PC-3 (cell line): Measurements from ENCODE around the gene ZNF792. TPM values are rescaled to one million over a fixed set of nuclear protein-coding genes. Genes with fewer than 3 reads are reported as not detected.
A peak's percentile ranks its signal among the peaks of the same experiment; 100 is the strongest.

Experiments used
- ATAC-seq: fragments of 200-7000 bp; cut with Tn5 transposase; 2 replicates; pipeline ENCODE4 v1.9.1; 2020; ENCODE audit warnings: mild to moderate bottlenecking, moderate library complexity
- BruUV-seq: library from RNA; stranded (reverse); fragments of 400-500 nt; replicated peaks from 2 replicates; lab custom pipeline; 2021; lab: Mats Ljungman, UMichigan
- CTCF ChIA-PET: fragments of 300-600 bp; sonication (Branson Sonifier 250); formaldehyde crosslinking; loops from one replicate; lab custom pipeline; 2022; ENCODE audit warnings: antibody characterized with exemption; lab: Charles Lee
- POLR2A ChIA-PET: fragments of 300-600 bp; sonication (Branson Sonifier 250); formaldehyde crosslinking; loops from one replicate; lab custom pipeline; 2022; ENCODE audit warnings: antibody characterized with exemption; ENCODE audit not compliant: unreplicated experiment; lab: Charles Lee
- DNase-seq: peaks from one replicate; pipeline ENCODE4 v3.0.0-alpha.2; 2015
- H2AFZ ChIP-seq: fragments of 300-600 bp; sonication (generic); 2 replicates; pipeline ENCODE4 v1.6.0; 2016; ENCODE audit warnings: antibody characterized with exemption, low read length
- H3F3A ChIP-seq: fragments of 300-600 bp; sonication (generic); one replicate; pipeline ENCODE4 v1.6.0; 2017; ENCODE audit warnings: antibody characterized with exemption, low read length, control low read depth, mild to moderate bottlenecking; ENCODE audit not compliant: unreplicated experiment
- H3K27ac ChIP-seq: fragments of 300-600 bp; sonication (generic); 2 replicates; pipeline ENCODE4 v1.5.1; 2016; ENCODE audit warnings: mild to moderate bottlenecking, low read length
- H3K27me3 ChIP-seq: fragments of 300-600 bp; sonication (generic); 2 replicates; pipeline ENCODE4 v1.6.1; 2016; ENCODE audit warnings: low read length, mixed read lengths
- H3K36me3 ChIP-seq: fragments of 300-600 bp; sonication (generic); 2 replicates; pipeline ENCODE4 v1.6.1; 2016; ENCODE audit warnings: low read depth, mixed run types, low read length, mixed read lengths
- H3K4me1 ChIP-seq: fragments of 300-600 bp; sonication (generic); 2 replicates; pipeline ENCODE4 v1.5.1; 2016; ENCODE audit warnings: low read length; ENCODE audit not compliant: insufficient read depth
- H3K4me2 ChIP-seq: fragments of 300-600 bp; sonication (generic); 2 replicates; pipeline ENCODE4 v1.6.0; 2016; ENCODE audit warnings: low read length
- H3K4me3 ChIP-seq: fragments of 300-600 bp; sonication (generic); 2 replicates; pipeline ENCODE4 v1.5.1; 2016; ENCODE audit warnings: mild to moderate bottlenecking, low read length, mixed read lengths
- H3K79me2 ChIP-seq: fragments of 300-600 bp; sonication (generic); 2 replicates; pipeline ENCODE4 v1.6.1; 2017; ENCODE audit warnings: low read length, mixed read lengths
- H3K9ac ChIP-seq: fragments of 300-600 bp; sonication (generic); 2 replicates; pipeline ENCODE4 v1.6.0; 2016; ENCODE audit warnings: mild to moderate bottlenecking, low read length
- H3K9me2 ChIP-seq: fragments of 300-600 bp; sonication (generic); replicated peaks from 2 replicates; pipeline ENCODE4 v1.6.1; 2016; ENCODE audit warnings: mixed run types, low read length, mixed read lengths
- H3K9me3 ChIP-seq: fragments of 300-600 bp; sonication (generic); 2 replicates; pipeline ENCODE4 v1.6.1; 2016; ENCODE audit warnings: low read length, mixed read lengths
- H4K20me1 ChIP-seq: fragments of 300-600 bp; sonication (generic); 2 replicates; pipeline ENCODE4 v1.6.1; 2016; ENCODE audit warnings: low read length, mixed read lengths
- EZH2 ChIP-seq: fragments of 300-600 bp; sonication (generic); IDR thresholded peaks from one replicate; pipeline ENCODE4 v1.6.1; 2017; ENCODE audit warnings: antibody characterized with exemption, mild to moderate bottlenecking, low read length; ENCODE audit not compliant: unreplicated experiment
- EZH2phosphoT487 ChIP-seq: fragments of 300-600 bp; sonication (generic); IDR thresholded peaks from 2 replicates; pipeline ENCODE4 v1.6.1; 2018; ENCODE audit warnings: mild to moderate bottlenecking, antibody characterized with exemption, low read length, borderline replicate concordance
- intact Hi-C: fragments of 100-400 bp; cut with micrococcal nuclease; formaldehyde crosslinking; loops from 2 replicates; pipeline ENCODE4 v1.9.0; 2023
- total RNA-seq: library from RNA; depleted of rRNA; stranded (reverse); fragments of >200 nt; gene quantifications from 2 replicates; pipeline ENCODE4 v1.2.3, GENCODE V29; 2014
- TF ChIP-seq, protein P1 (sequence below): fragments of 300-600 bp; sonication (generic); conservative IDR thresholded peaks from 2 replicates; pipeline ENCODE4 v1.5.1; 2017; ENCODE audit warnings: antibody characterized with exemption, low read depth, mild to moderate bottlenecking, low read length

Gene ZNF792
- total RNA-seq, 1 experiment from 2014 or later: 6.3 TPM

DNA sequence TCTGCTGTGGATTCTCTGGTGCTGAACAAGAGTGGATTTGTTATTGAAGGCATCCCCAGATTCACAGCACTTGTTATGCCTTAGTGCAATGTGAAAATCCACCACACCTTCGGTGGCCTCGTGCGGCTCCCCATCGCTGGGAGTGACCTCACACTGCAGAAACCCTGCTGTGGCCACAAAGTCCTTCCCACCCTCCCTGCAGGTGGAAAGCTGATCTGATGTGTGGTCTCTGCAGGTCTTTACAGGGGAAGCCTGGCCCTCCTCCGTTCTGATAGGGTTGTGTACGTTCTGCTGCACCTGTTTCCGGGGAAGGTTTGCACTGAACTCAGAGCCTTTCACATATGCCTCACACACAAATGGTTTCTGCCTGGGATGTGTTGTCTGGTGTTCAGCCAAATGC lies 5.0 kb downstream of the ZNF792 start:
- ChIA-PET CTCF (no interaction called here), POLR2A (no interaction called here)
- Histone ChIP-seq H3K79me2 (peaks cover 26% of the 10 kb centered on the region), H3K9me3 (peaks cover 40% of the 10 kb centered on the region), H3K4me1 (peaks cover 30% of the 10 kb centered on the region), H3K36me3 (peaks cover 47% of the 10 kb centered on the region), H2AFZ (no peak overlapping the region), H3K4me2 (no peak overlapping the region), H3K27ac (no peak overlapping the region), H3K9ac (no peak overlapping the region), H3K27me3 (no peaks in the 10 kb centered on the region), H3K4me3 (peak overlapping the region; percentile 32; the same call in 1 of the 2 replicates), H3K9me2 (no peaks in the 10 kb centered on the region), H3F3A (no peaks in the 10 kb centered on the region), H4K20me1 (no peaks in the 10 kb centered on the region)
- ATAC-seq (no peak), DNase-seq (no peak)
- no TSS peak for BruUV-seq
- TF ChIP-seq, protein P1, sequence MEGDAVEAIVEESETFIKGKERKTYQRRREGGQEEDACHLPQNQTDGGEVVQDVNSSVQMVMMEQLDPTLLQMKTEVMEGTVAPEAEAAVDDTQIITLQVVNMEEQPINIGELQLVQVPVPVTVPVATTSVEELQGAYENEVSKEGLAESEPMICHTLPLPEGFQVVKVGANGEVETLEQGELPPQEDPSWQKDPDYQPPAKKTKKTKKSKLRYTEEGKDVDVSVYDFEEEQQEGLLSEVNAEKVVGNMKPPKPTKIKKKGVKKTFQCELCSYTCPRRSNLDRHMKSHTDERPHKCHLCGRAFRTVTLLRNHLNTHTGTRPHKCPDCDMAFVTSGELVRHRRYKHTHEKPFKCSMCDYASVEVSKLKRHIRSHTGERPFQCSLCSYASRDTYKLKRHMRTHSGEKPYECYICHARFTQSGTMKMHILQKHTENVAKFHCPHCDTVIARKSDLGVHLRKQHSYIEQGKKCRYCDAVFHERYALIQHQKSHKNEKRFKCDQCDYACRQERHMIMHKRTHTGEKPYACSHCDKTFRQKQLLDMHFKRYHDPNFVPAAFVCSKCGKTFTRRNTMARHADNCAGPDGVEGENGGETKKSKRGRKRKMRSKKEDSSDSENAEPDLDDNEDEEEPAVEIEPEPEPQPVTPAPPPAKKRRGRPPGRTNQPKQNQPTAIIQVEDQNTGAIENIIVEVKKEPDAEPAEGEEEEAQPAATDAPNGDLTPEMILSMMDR: no peak
- TF ChIP-seq EZH2 (no peak), EZH2phosphoT487 (no peak)
- intact Hi-C loops: no loop called here

DNA sequence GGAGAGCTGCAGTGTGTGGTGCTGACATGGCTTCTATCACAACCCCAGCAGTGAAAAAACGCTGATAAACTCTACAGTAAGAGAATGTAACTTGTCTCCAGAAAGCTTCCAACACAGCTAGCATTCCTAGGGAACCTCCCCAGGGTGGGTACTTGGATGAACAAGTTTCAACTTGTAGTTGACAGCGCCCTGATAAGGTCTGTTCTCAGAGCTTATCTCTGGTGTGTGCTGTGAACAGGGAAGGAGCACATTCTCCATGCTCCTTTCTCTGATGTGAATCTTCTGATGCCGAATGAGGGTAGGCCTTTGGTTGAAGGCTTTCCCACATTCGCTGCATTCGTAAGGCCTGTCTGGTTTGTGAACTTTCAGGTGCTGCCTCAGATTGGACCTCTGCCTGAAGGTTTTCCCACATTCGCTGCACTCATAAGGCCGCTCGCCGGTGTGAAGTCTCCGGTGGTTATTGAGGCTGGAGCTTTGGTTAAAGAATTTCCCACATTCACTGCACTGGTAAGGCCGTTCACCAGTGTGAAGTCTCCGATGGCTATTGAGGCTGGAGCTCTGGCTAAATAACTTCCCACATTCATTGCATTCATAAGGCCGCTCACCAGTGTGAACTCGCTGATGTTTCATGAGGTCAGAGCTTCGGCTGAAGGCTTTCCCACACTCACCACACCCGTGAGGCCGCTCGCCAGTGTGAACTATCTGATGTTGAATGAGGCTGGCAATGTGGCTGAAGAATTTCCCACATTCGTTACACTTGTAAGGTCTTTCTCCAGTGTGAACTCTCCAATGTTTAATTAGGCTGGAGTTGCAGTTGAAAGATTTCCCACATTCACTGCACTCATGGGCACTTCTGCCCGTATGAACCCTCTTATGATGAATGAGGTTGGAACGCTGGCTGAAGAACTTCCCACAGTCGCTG lies 5.9 kb downstream of the ZNF792 start:
- POLR2A ChIA-PET: no interaction called here
- no peak overlapping the region for H3K4me2 ChIP-seq
- BruUV-seq: no TSS peak
- no peaks in the 10 kb centered on the region for H3F3A ChIP-seq
- DNase-seq (no peak), ATAC-seq (no peak)
- H3K27ac ChIP-seq: no peak overlapping the region
- H3K4me1 ChIP-seq: peaks cover 30% of the 10 kb centered on the region
- peak overlapping the region; percentile 32; the same call in 1 of the 2 replicates for H3K4me3 ChIP-seq
- TF ChIP-seq EZH2 (no peak), EZH2phosphoT487 (no peak)
- TF ChIP-seq, protein P1: no peak
- intact Hi-C loops: no loop called here
- H3K27me3 ChIP-seq: no peaks in the 10 kb centered on the region
- H3K9ac ChIP-seq: no peak overlapping the region
- no peaks in the 10 kb centered on the region for H4K20me1 ChIP-seq
- H3K9me3 ChIP-seq: peaks cover 49% of the 10 kb centered on the region
- H3K79me2 ChIP-seq: peaks cover 18% of the 10 kb centered on the region
- H3K9me2 ChIP-seq: no peaks in the 10 kb centered on the region
- no peak overlapping the region for H2AFZ ChIP-seq
- H3K36me3 ChIP-seq: peaks cover 51% of the 10 kb centered on the region
- CTCF ChIA-PET: no interaction called here

DNA sequence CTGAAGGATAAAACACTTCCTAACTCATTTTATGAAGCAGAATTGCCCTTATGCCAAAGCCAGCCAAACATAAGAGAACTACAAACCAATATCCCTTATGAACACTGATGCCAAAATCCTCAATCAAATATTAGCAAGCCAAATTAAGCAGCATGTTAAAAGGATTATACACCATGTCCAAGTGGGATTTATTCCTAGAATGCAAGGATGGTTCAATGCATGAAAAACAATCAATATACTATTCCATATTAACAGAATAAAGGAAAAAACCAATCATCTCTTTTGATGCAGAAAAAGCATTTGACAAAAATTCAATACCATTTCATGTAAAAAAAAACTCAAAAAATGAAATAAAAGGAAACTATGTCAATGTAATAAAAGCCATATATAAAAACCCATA lies 10.9 kb downstream of the ZNF792 start:
- no peaks in the 10 kb centered on the region for H3K79me2 ChIP-seq
- H3F3A ChIP-seq: no peaks in the 10 kb centered on the region
- peaks cover 39% of the 10 kb centered on the region for H3K9me3 ChIP-seq
- POLR2A ChIA-PET: no interaction called here
- BruUV-seq: no TSS peak
- no peaks in the 10 kb centered on the region for H3K27me3 ChIP-seq
- no peak overlapping the region for H3K4me3 ChIP-seq
- no peaks in the 10 kb centered on the region for H3K4me1 ChIP-seq
- H3K36me3 ChIP-seq: peaks cover 29% of the 10 kb centered on the region
- intact Hi-C loops: no loop called here
- no peak overlapping the region for H2AFZ ChIP-seq
- no peaks in the 10 kb centered on the region for H4K20me1 ChIP-seq
- H3K9ac ChIP-seq: no peak overlapping the region
- H3K27ac ChIP-seq: no peak overlapping the region
- no peak overlapping the region for H3K4me2 ChIP-seq
- H3K9me2 ChIP-seq: no peaks in the 10 kb centered on the region
- CTCF ChIA-PET: no interaction called here
- TF ChIP-seq, protein P1: no peak
- no peak for TF ChIP-seq EZH2
- ATAC-seq (no peak), DNase-seq (no peak)
